Ishikawa (cell line): ENCODE measurements around the gene CCDC192.

Source experiments
- CEBPB ChIP-seq: IDR thresholded peaks from 2 replicates; pipeline ENCODE4 v1.6.1; 2012
- CREB1 ChIP-seq: IDR thresholded peaks from 2 replicates; pipeline ENCODE4 v1.6.1; 2012; ENCODE audit warnings: low read depth
- EGR1 ChIP-seq: IDR thresholded peaks from 2 replicates; pipeline ENCODE4 v1.6.1; 2012
- EP300 ChIP-seq: IDR thresholded peaks from 2 replicates; pipeline ENCODE4 v1.6.1; 2012; ENCODE audit warnings: borderline replicate concordance
- FOXM1 ChIP-seq: IDR thresholded peaks from 2 replicates; pipeline ENCODE4 v1.6.1; 2012; ENCODE audit warnings: low read depth, borderline replicate concordance
- MAX ChIP-seq: IDR thresholded peaks from 2 replicates; pipeline ENCODE4 v1.6.1; 2012
- NFIC ChIP-seq: IDR thresholded peaks from 2 replicates; pipeline ENCODE4 v1.6.1; 2012
- RAD21 ChIP-seq: IDR thresholded peaks from 2 replicates; pipeline ENCODE4 v1.6.1; 2012; ENCODE audit warnings: low read depth
- REST ChIP-seq: IDR thresholded peaks from 2 replicates; pipeline ENCODE4 v1.6.1; 2012; ENCODE audit warnings: low read depth, mild to moderate bottlenecking
- TAF1 ChIP-seq: IDR thresholded peaks from 2 replicates; pipeline ENCODE4 v1.6.1; 2012; ENCODE audit warnings: low read depth, mild to moderate bottlenecking
- TCF12 ChIP-seq: IDR thresholded peaks from 2 replicates; pipeline ENCODE4 v1.6.1; 2012; ENCODE audit warnings: low read depth
- TEAD4 ChIP-seq: IDR thresholded peaks from 2 replicates; pipeline ENCODE4 v1.6.1; 2012
- USF1 ChIP-seq: IDR thresholded peaks from 2 replicates; pipeline ENCODE4 v1.6.1; 2012
- YY1 ChIP-seq: IDR thresholded peaks from 2 replicates; pipeline ENCODE4 v1.6.1; 2012; ENCODE audit warnings: low read depth
- ZBTB7A ChIP-seq: IDR thresholded peaks from 2 replicates; pipeline ENCODE4 v1.6.1; 2012; ENCODE audit warnings: low read depth

CCDC192 gene

GRCh38 chr5:127931396-127931795, 228.2 kb downstream of the CCDC192 start:
- TF ChIP-seq NFIC, result no peak
- no peak for TF ChIP-seq USF1
- no peak for TF ChIP-seq TCF12
- TF ChIP-seq CREB1, result no peak
- TF ChIP-seq TAF1, result no peak
- TF ChIP-seq CEBPB, result no peak

GRCh38 chr5:127933348-127933747, 230.2 kb downstream of the CCDC192 start:
- TF ChIP-seq EP300 (no peak), YY1 (no peak), CEBPB (no peak), ZBTB7A (no peak), TEAD4 (no peak), FOXM1 (no peak), NFIC (no peak), TCF12 (no peak), EGR1 (no peak), TAF1 (no peak), CREB1 (no peak), USF1 (no peak), REST (no peak), MAX (no peak), RAD21 (no peak)

GRCh38 chr5:127934791-127935256, 231.6 kb downstream of the CCDC192 start:
- no peak for TF ChIP-seq ZBTB7A
- TF ChIP-seq FOXM1, result peak; percentile 57; the same call in 1 of the 2 replicates
- 0 out of 2 replicates have a peak, but pooled peaks have one; percentile 28 for TF ChIP-seq MAX
- TF ChIP-seq CREB1, result no peak
- TF ChIP-seq TCF12, result peak; percentile 82
- TF ChIP-seq REST, result no peak
- TF ChIP-seq USF1, result no peak
- no peak for TF ChIP-seq YY1
- TF ChIP-seq NFIC, result peak; percentile 87
- TF ChIP-seq CEBPB, result no peak
- peak; percentile 82 for TF ChIP-seq TEAD4
- TF ChIP-seq TAF1, result no peak
- peak; percentile 4; the same call in 1 of the 2 replicates for TF ChIP-seq RAD21
- TF ChIP-seq EP300, result peak; percentile 60; the same call in 1 of the 2 replicates
- no peak for TF ChIP-seq EGR1

GRCh38 chr5:127935398-127935797, 232.2 kb downstream of the CCDC192 start:
- TF ChIP-seq TEAD4 (no peak), NFIC (no peak)

- TF ChIP-seq TAF1, result no peak
- TF ChIP-seq ZBTB7A, result no peak
- TF ChIP-seq CEBPB, result no peak
- no peak for TF ChIP-seq YY1
- TF ChIP-seq TEAD4, result no peak
- no peak for TF ChIP-seq FOXM1
- no peak for TF ChIP-seq NFIC
- no peak for TF ChIP-seq RAD21
- no peak for TF ChIP-seq CREB1
- TF ChIP-seq EP300, result no peak
- TF ChIP-seq USF1, result no peak
- TF ChIP-seq REST, result no peak
Observed at GRCh38 chr5:127936439-127936972, 233.3 kb downstream of the CCDC192 start.
